ENCODE measurements around the gene SQOR.

The SQOR gene

GRCh38 chr15:45664451-45664850 lies 29.6 kb downstream of the SQOR start:
- DNase-seq = no peak

GRCh38 chr15:45665261-45665660 lies 30.4 kb downstream of the SQOR start:
- DNase-seq = no peak

GRCh38 chr15:45666119-45666875 lies 31.5 kb downstream of the SQOR start:
- DNase-seq = no peak

- no peak for DNase-seq
Observed at GRCh38 chr15:45667002-45667401, 32.2 kb downstream of the SQOR start.

GRCh38 chr15:45668386-45668785 lies 33.6 kb downstream of the SQOR start:
- DNase-seq = no peak

GRCh38 chr15:45669422-45669821 lies 34.6 kb downstream of the SQOR start:
- no peak for DNase-seq

GRCh38 chr15:45670091-45670490 lies 35.3 kb downstream of the SQOR start:
- no peak for DNase-seq

GRCh38 chr15:45670511-45670910 lies 35.7 kb downstream of the SQOR start:
- no peak for DNase-seq

- no peak for DNase-seq
Observed at GRCh38 chr15:45674677-45675076, 39.8 kb downstream of the SQOR start.

- no peak for DNase-seq
Observed at GRCh38 chr15:45677797-45678196, 43.0 kb downstream of the SQOR start.

GRCh38 chr15:45678459-45679178 lies 43.8 kb downstream of the SQOR start:
- DNase-seq = no peak

GRCh38 chr15:45684533-45684932 lies 49.7 kb downstream of the SQOR start:
- DNase-seq = no peak

- no peak for DNase-seq
Observed at GRCh38 chr15:45689616-45690015, 54.8 kb downstream of the SQOR start.

GRCh38 chr15:45690581-45691260 lies 55.9 kb downstream of the SQOR start:
- no peak for DNase-seq

- DNase-seq = no peak
Observed at GRCh38 chr15:45701108-45701507, 66.3 kb downstream of the SQOR start.

- no peak for DNase-seq
Observed at GRCh38 chr15:45702041-45702440, 67.2 kb downstream of the SQOR start.

- DNase-seq = no peak
Observed at GRCh38 chr15:45703670-45704328, 69.0 kb downstream of the SQOR start.

- no peak for DNase-seq
Observed at GRCh38 chr15:45704329-45705249, 69.8 kb downstream of the SQOR start.

- peak; percentile 35 for DNase-seq
Observed at GRCh38 chr15:45705510-45706473, 71.0 kb downstream of the SQOR start.

GRCh38 chr15:45710657-45711056 lies 75.8 kb downstream of the SQOR start:
- DNase-seq = no peak
